NCI-H1048 (cell line): ENCODE data around the gene ABCF2.

ENCODE experiments used
- DNase-seq: peaks from one replicate; lab custom pipeline; 2025; lab: John Stamatoyannopoulos, UW

The ABCF2 gene

DNA sequence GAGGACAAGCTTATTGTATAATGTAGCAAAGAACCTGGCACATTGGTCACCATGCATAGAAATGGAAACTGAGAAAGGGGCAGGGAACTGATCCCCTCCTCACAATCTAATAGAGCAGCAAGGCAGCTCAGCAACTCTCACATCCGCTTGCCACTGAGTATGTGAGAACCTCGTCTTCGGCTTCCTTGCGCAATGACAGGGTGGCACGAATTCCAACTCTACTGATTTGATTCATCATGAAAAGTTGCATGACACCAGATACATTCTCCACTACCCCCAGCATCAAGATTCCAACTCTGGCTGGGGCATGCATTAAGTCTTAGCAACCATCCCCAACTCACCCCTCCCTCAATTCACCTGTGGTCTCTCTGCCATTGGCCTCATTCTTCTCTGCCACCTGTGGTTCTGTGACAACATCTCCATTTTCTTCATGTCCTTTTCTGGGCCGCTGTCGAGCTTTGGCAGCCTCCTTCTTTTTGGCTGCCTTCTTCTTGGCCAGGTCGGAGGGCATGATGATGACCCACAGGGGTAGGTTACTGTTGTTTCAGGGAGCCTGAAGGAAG, 976 bp downstream of the ABCF2 start:
- DNase-seq, result no peak

GRCh38 chr7:151223728-151224127, 3.3 kb downstream of the ABCF2 start:
- DNase-seq, result no peak

DNA sequence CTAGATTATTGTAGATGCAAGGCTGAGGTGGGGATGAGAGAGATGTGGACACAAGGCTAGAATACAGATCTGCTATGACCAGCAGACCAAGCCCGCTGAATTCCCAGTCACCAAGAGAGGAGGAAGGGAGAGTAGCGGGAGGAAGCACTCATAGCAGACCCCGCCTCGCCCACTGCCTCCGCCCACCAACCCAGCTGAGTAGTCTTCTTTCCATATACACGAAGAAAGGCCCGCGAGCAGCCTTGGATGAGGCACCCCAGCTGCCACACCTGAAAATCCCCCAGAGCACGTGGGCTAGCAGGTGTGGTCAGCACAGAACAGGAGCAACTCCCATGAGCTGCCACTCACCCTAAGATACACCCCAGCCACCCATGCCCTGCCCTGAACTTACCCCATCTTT, 8.8 kb downstream of the ABCF2 start:
- no peak for DNase-seq

GRCh38 chr7:151215396-151215795, 11.6 kb downstream of the ABCF2 start:
- no peak for DNase-seq

- no peak for DNase-seq
Measured at GRCh38 chr7:151213826-151214225, 13.2 kb downstream of the ABCF2 start.

DNA sequence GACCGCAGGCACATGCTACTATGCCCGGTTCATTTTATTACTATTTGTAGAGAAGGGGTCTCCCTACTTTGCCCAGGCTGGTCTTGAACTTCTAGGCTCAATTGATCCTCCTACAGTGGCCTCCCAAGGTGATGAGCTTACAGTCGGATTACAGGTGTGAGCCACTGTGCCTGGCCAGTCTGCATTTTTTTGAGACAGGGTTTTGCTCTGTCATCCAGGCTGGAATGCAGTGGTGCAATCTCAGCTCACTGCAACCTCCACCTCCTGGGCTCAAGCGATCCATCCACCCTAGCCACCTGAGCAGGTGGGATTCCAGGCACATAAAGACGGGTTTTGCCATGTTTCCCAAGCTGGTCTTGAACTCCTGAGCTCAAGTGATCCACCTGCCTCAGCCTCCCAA, 14.4 kb downstream of the ABCF2 start:
- DNase-seq, result no peak

- no peak for DNase-seq
Measured at GRCh38 chr7:151211155-151211772, 15.7 kb downstream of the ABCF2 start.

- DNase-seq, result no peak
Measured at GRCh38 chr7:151210087-151210854, 16.7 kb downstream of the ABCF2 start, which contains the start of gene H2BK1. Gene H2BK1, minus strand, starts transcription at chr7:151210488. Its CDS starts 170 bp downstream, at chr7:151210318.

- DNase-seq, result no peak
Measured at GRCh38 chr7:151209588-151209987, 17.4 kb downstream of the ABCF2 start.

DNA sequence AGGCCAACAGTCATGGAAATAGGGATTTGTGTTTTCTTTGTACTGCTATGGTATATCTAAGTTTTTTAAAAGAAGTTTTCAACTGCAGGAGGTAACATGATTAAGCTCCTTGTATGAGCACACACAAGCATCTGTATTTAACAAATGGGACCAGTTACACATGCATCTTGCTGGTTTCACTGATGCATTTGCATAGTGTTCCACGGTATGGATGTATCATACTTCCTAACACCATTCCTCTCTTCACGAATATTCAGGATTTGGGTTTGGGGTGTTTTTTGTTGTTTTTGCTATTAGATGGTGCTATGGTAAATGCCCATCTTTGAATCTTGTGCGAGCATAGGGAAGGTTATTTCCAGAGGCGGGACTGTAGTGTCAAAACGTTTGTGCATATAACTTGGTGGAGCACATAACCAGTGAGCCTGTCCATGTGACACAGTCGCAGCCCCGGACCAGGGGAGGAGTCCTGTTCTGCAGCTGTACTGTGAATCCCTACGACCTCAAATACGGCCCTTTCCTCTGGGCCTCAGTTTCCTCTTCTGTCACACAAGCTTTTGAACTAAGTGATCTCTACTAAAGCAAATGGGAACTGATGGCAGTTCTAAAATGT, 18.6 kb downstream of the ABCF2 start:
- DNase-seq, result no peak

DNA sequence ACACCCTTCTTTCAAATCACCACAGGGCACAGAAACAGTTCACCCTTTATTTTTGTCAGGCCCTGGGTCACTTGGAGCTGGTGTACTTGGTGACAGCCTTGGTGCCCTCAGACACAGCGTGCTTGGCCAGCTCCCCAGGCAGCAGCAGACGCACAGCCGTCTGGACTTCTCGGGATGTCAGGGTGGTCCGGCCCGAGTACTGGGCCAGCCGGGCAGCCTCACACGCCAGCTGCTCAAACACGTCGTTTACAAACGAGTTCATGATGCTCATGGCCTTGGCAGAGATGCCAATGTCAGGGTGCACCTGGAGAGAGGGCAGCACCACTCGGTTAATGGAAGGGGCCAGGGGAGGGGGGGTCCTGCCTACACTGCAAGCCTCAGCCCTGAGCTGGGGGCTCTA, 19.2 kb downstream of the ABCF2 start:
- no peak for DNase-seq

GRCh38 chr7:151207315-151207714, 19.7 kb downstream of the ABCF2 start:
- no peak for DNase-seq

GRCh38 chr7:151206914-151207313, 20.1 kb downstream of the ABCF2 start:
- no peak for DNase-seq

DNA sequence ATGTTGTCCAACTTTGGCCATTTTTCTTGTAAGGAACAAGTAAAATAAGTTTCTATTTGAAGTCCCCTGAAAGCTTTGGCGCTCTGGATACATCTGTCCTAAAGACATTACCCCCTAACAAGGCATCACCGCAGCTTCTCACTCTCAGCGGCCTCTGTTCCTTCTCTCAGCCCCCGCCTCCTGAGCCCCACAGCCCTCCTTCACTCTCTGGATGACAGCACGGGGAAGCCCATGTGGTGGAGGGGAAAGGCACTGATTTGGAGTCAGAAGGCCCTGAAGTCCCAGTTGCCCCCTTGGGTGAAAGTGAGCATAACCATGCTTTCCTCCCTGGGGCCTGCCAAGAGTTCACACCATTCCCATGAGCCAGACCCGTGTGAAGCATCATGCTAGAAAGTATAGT, 21.3 kb downstream of the ABCF2 start:
- no peak for DNase-seq

- DNase-seq, result no peak
Measured at GRCh38 chr7:151204383-151205032, 22.5 kb downstream of the ABCF2 start.

- no peak for DNase-seq
Measured at GRCh38 chr7:151202836-151203235, 24.2 kb downstream of the ABCF2 start.

- no peak for DNase-seq
Measured at GRCh38 chr7:151201751-151202150, 25.3 kb downstream of the ABCF2 start.

- no peak for DNase-seq
Measured at GRCh38 chr7:151201344-151201743, 25.7 kb downstream of the ABCF2 start.

GRCh38 chr7:151198945-151199848, 27.8 kb downstream of the ABCF2 start:
- no peak for DNase-seq

DNA sequence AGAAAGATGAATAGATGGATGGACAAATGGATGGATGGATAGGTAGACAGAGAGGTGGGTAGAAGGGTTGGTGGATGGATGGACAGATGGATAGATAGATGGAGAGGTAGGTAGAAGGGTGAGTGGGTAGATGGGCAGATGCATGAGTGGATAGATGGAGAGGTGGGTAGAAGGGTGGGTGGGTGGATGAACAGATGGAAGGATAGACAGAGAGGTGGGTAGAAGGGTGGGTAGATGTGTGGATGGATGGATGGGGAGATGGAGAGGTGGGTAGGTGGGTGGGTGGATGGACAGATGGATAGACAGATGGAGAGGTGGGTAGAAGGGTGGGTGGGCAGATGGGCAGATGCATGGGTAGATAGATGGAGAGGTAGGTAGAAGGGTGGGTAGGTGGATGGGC, 29.1 kb downstream of the ABCF2 start:
- DNase-seq, result no peak
